GM12892 (cell line): ENCODE data around the gene TSPAN12.
A peak's percentile ranks its signal among the peaks of the same experiment; 100 is the strongest.

ENCODE experiments used
- POLR2A ChIP-seq: IDR thresholded peaks from 2 replicates; pipeline ENCODE4 v1.6.1; 2011; ENCODE audit warnings: low read depth, low read length, control low read depth
- POLR2AphosphoS5 ChIP-seq: IDR thresholded peaks from 2 replicates; pipeline ENCODE4 v1.6.1; 2011; ENCODE audit warnings: low read depth, low read length, control low read depth
- TAF1 ChIP-seq: IDR thresholded peaks from 2 replicates; pipeline ENCODE4 v1.6.1; 2011; ENCODE audit warnings: low read depth, mild to moderate bottlenecking, control low read depth, low read length, borderline replicate concordance

- TF ChIP-seq TAF1 (no peak), POLR2AphosphoS5 (peak; percentile 39; the same call in 1 of the 2 replicates), POLR2A (no peak)
Measured at GRCh38 chr7:120856621-120857352, 1.2 kb downstream of the TSPAN12 start.
